K562 (cell line): ENCODE measurements around the gene WDCP. TPM values are rescaled to one million over a fixed set of nuclear protein-coding genes. Genes with fewer than 3 reads are reported as not detected.

Source experiments
- BACH1 ChIP-seq: fragments of 200-800 bp; sonication (Bioruptor generic); IDR thresholded peaks from 2 replicates; pipeline ENCODE4 v1.6.1; 2016; ENCODE audit warnings: missing genetic modification characterization, missing compliant biosample characterization
- CBX5 ChIP-seq: IDR thresholded peaks from 2 replicates; pipeline ENCODE4 v1.6.1; 2014; ENCODE audit warnings: low read depth, borderline replicate concordance
- CTBP1 ChIP-seq: fragments of 450-650 bp; IDR thresholded peaks from 2 replicates; pipeline ENCODE4 v1.6.1; 2016; ENCODE audit warnings: borderline replicate concordance
- ELF2 ChIP-seq: fragments of 250-450 bp; sonication (Bioruptor Pico); IDR thresholded peaks from 2 replicates; pipeline ENCODE4 v1.5.0; 2021; ENCODE audit warnings: mild to moderate bottlenecking
- HLTF ChIP-seq: fragments of 450-650 bp; IDR thresholded peaks from 2 replicates; pipeline ENCODE4 v1.6.1; 2016
- HMG20B ChIP-seq: fragments of 250-450 bp; sonication (Bioruptor Pico); IDR thresholded peaks from 2 replicates; pipeline ENCODE4 v1.5.0; 2021; ENCODE audit warnings: mild to moderate bottlenecking
- SMARCB1 ChIP-seq: IDR thresholded peaks from 2 replicates; pipeline ENCODE4 v1.6.1; 2011; ENCODE audit warnings: improper control_type of control experiment, low read depth; ENCODE audit not compliant: insufficient read length
- ZFP30 ChIP-seq: fragments of 250-450 bp; sonication (Bioruptor Pico); IDR thresholded peaks from 2 replicates; pipeline ENCODE4 v1.8.0; 2022; ENCODE audit warnings: moderate library complexity, mild to moderate bottlenecking, inconsistent platforms, borderline replicate concordance
- ZNF121 ChIP-seq: sonication (generic); formaldehyde crosslinking; conservative IDR thresholded peaks from 2 replicates; pipeline ENCODE4 v1.8.0; 2022; ENCODE audit warnings: missing genetic modification reagents
- ZNF217 ChIP-seq: sonication (generic); formaldehyde crosslinking; IDR thresholded peaks from 2 replicates; pipeline ENCODE4 v1.8.0; 2022; ENCODE audit warnings: mild to moderate bottlenecking, missing genetic modification reagents
- ZNF696 ChIP-seq: fragments of 250-450 bp; sonication (Bioruptor Pico); conservative IDR thresholded peaks from 2 replicates; pipeline ENCODE4 v1.4.0; 2020; ENCODE audit warnings: mild to moderate bottlenecking, moderate library complexity
- ZSCAN32 ChIP-seq: fragments of 450-650 bp; formaldehyde crosslinking; IDR thresholded peaks from 2 replicates; pipeline ENCODE4 v1.4.0; 2020; ENCODE audit warnings: mild to moderate bottlenecking, moderate library complexity
- polyA plus RNA-seq, 8 experiments: library from polyadenylated mRNA; depleted of rRNA in 4 of 8; stranded (reverse) in 5 of 8; unstranded in 3 of 8; fragments of >200 nt; fragmentation: Nextera tagmentation in 2 of 8; fragmentation: Illumina TruSeq in 1 of 8; extraction: Ambion mirVana in 2 of 8; extraction: Trizol in 1 of 8; gene quantifications; 2 replicates each; pipeline versions ENCODE4 v1.2.1 to v1.2.3, GENCODE V29; 2011 to 2014; ENCODE audit warnings: inconsistent platforms in 1 of 8, missing spikeins in 1 of 8
- total RNA-seq, 7 experiments: library from RNA; depleted of rRNA in 6 of 7; stranded (reverse); fragments of >200 nt in 6 of 7; fragmentation: Illumina TruSeq in 2 of 7; extraction: Trizol in 2 of 7; gene quantifications; 2 replicates each; pipeline versions ENCODE4 v1.2.1 to v1.2.3, GENCODE V29; 2011 to 2021; ENCODE audit warnings: low replicate concordance in 1 of 7
- TF ChIP-seq, protein P1 (sequence below): fragments of 450-650 bp; IDR thresholded peaks from 2 replicates; pipeline ENCODE4 v1.6.1; 2017; ENCODE audit warnings: mild to moderate bottlenecking, moderate library complexity
- TF ChIP-seq, protein P2 (sequence below): fragments of 250-450 bp; sonication (Bioruptor Pico); IDR thresholded peaks from 2 replicates; pipeline ENCODE4 v1.5.0; 2021; ENCODE audit warnings: mild to moderate bottlenecking, moderate library complexity
- TF ChIP-seq, protein P3 (sequence below): fragments of 450-650 bp; formaldehyde crosslinking; IDR thresholded peaks from 2 replicates; pipeline ENCODE4 v1.4.0; 2020; ENCODE audit warnings: mild to moderate bottlenecking
- TF ChIP-seq, protein P4 (sequence below): fragments of 250-450 bp; sonication (Bioruptor Pico); IDR thresholded peaks from 2 replicates; pipeline ENCODE4 v1.9.0; 2021; ENCODE audit warnings: mild to moderate bottlenecking, inconsistent platforms
- TF ChIP-seq, protein P5 (sequence below), 2 experiments: fragments of 250-450 bp in 1 of 2; fragments of 450-650 bp in 1 of 2; sonication (Bioruptor Pico) in 1 of 2; IDR thresholded peaks; 2 replicates each; pipeline versions ENCODE4 v1.6.1 to v1.8.0; 2016 to 2021; ENCODE audit warnings: mild to moderate bottlenecking in 2 of 2, moderate library complexity in 2 of 2, missing compliant biosample characterization in 1 of 2, missing genetic modification characterization in 1 of 2

Gene WDCP
- total and polyA plus RNA-seq, 9 of the 15 experiments (the other 6 are each of a cell fraction or from before 2014, with no cell fraction given): 10.1 to 41.4 (median 21.8) TPM

DNA sequence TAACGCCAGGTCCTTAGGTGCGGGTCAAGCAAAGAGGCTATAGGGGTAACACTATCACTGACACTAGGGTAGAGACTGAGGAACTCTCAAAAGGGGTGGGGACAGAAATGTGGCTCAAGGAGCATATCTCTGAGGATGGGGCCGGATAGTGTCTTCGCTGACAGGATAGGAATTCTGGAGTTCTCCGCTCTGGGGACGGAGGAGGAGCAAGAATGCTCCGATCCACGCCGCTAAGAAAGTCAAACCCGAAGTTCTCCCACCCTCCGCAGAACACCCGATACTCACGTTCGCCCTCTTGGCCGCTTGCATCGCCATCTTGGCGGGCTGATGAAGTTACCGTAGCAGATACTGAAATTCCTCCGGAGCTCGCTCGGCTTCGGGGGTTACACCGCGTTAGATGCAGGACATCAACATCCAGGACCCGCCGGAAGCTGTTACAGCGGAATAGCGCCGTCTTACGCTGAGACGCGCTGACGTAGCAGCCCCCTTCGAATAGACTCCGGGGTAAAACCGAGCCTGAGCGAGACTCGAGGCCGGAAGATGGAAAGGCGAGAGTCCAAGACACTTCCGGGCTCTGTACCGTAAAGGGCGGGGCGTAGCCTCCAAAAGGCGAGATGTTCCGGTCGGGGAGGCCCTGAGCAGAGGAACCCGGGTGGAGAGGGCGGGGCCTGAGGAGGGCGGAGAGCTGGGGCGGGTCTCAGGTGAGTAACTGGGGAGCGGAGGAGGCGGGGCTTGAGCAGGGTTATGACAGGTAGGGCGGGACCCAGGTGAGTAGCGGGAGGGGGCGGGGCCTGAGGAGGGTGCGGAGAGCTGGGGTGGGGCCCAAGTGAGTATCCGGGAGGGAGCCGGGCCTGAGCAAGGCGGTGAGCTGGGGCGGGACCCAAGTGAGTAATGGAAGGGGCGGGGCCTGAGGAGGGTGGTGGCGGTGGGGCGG, 29.0 kb upstream of the WDCP start, which contains the start of gene SF3B6 (continued):
- TF ChIP-seq, protein P1, sequence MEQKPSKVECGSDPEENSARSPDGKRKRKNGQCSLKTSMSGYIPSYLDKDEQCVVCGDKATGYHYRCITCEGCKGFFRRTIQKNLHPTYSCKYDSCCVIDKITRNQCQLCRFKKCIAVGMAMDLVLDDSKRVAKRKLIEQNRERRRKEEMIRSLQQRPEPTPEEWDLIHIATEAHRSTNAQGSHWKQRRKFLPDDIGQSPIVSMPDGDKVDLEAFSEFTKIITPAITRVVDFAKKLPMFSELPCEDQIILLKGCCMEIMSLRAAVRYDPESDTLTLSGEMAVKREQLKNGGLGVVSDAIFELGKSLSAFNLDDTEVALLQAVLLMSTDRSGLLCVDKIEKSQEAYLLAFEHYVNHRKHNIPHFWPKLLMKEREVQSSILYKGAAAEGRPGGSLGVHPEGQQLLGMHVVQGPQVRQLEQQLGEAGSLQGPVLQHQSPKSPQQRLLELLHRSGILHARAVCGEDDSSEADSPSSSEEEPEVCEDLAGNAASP: no peak
- TF ChIP-seq, protein P2, sequence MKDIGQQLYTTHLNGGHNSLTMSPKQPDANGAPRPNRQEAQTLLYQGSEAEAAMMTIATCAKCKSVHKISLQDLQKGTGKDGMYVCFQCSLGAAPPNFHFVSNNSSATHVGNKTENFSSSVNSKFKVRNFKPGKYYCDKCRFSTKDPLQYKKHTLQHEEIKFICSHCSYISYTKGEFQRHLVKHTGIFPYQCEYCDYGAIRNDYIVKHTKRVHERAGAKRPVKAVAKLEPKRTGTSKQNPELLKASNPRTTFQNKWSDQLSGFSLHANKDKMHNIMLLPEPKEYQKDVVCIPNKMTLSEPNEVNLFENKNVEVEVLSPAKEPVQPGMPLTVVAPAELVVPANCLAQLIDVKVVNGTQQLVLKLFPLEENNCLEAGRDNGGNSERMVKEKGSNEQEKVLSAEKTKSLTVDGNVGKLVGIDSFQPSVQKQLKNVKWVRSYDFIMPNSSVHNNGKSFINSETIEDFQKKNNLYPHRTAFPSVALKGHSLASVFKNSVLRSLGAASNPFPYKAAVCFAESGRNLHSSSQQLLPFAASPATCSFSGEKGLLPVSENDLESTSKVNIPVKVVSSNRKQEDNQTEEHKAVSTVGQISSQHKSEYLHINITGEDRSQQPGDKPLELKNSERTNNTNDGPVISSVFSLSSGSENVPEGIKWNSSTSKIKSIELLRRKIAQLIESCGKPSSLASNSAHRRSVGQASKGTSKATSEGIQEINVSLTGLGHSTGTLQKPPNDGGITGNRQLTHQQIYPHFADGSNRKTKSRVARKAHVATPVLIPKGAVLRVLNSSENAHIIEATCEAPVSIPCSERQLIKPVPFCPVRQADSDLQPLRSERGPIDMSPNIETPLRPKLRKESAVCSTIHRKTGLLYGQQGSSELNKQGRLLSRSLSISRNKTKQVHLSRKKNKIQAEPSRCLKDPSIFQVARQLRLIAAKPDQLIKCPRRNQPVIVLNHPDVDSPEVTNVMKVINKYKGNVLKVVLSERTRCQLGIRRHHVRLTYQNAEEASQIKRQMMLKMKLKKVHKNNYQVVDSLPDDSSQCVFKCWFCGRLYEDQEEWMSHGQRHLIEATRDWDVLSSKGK (CRISPR knock-in tag): no peak
- TF ChIP-seq BACH1 (tag) (no peak), ZNF696 (CRISPR knock-in tag) (no peak), ZFP30 (no peak), ZNF121 (CRISPR knock-in tag) (0 out of 2 replicates have a peak, but pooled peaks have one; percentile 10), ZNF217 (CRISPR knock-in tag) (no peak), ZSCAN32 (CRISPR knock-in tag) (no peak), CBX5 (peak; percentile 11; the same call in 1 of the 2 replicates), ELF2 (CRISPR knock-in tag) (peak; percentile 94), HLTF (no peak; the same call in 1 of the 2 replicates), CTBP1 (peak; percentile 95), HMG20B (CRISPR knock-in tag) (no peak), SMARCB1 (no peak)
- TF ChIP-seq, protein P3, sequence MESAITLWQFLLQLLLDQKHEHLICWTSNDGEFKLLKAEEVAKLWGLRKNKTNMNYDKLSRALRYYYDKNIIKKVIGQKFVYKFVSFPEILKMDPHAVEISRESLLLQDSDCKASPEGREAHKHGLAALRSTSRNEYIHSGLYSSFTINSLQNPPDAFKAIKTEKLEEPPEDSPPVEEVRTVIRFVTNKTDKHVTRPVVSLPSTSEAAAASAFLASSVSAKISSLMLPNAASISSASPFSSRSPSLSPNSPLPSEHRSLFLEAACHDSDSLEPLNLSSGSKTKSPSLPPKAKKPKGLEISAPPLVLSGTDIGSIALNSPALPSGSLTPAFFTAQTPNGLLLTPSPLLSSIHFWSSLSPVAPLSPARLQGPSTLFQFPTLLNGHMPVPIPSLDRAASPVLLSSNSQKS (CRISPR knock-in tag): no peak
- TF ChIP-seq, protein P4, sequence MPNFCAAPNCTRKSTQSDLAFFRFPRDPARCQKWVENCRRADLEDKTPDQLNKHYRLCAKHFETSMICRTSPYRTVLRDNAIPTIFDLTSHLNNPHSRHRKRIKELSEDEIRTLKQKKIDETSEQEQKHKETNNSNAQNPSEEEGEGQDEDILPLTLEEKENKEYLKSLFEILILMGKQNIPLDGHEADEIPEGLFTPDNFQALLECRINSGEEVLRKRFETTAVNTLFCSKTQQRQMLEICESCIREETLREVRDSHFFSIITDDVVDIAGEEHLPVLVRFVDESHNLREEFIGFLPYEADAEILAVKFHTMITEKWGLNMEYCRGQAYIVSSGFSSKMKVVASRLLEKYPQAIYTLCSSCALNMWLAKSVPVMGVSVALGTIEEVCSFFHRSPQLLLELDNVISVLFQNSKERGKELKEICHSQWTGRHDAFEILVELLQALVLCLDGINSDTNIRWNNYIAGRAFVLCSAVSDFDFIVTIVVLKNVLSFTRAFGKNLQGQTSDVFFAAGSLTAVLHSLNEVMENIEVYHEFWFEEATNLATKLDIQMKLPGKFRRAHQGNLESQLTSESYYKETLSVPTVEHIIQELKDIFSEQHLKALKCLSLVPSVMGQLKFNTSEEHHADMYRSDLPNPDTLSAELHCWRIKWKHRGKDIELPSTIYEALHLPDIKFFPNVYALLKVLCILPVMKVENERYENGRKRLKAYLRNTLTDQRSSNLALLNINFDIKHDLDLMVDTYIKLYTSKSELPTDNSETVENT (CRISPR knock-in tag): no peak
- TF ChIP-seq, protein P5, sequence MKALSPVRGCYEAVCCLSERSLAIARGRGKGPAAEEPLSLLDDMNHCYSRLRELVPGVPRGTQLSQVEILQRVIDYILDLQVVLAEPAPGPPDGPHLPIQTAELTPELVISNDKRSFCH (CRISPR knock-in tag; IDR thresholded peaks at IDR 0.05): no peak
- TF ChIP-seq, protein P5 (tag; IDR thresholded peaks at IDR 0.05): 0 out of 2 replicates have a peak, but pooled peaks have one; percentile 52
